Measurements from ENCODE around the gene PCDHGB6.

Gene PCDHGB6

DNA sequence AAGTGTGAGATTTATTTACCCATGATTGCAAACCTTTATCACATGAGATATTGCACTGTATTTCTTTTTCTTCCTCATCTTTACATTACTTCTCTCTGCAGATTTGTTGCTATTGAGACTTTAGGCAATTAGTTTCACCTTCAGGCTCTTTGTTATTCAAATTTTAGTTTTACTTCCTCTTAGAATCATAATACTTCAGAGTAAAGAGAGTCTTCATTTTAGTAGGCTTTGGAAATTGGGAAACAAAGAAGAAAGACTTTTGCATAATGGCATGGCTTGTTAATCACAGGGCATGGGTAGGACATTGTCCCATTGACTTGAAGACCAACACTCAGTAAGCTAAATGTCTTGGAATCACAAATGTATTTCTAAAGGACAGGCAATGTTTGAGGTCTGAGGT is 45.1 kb upstream of the PCDHGB6 start:
- TF ChIP-seq, protein P1, sequence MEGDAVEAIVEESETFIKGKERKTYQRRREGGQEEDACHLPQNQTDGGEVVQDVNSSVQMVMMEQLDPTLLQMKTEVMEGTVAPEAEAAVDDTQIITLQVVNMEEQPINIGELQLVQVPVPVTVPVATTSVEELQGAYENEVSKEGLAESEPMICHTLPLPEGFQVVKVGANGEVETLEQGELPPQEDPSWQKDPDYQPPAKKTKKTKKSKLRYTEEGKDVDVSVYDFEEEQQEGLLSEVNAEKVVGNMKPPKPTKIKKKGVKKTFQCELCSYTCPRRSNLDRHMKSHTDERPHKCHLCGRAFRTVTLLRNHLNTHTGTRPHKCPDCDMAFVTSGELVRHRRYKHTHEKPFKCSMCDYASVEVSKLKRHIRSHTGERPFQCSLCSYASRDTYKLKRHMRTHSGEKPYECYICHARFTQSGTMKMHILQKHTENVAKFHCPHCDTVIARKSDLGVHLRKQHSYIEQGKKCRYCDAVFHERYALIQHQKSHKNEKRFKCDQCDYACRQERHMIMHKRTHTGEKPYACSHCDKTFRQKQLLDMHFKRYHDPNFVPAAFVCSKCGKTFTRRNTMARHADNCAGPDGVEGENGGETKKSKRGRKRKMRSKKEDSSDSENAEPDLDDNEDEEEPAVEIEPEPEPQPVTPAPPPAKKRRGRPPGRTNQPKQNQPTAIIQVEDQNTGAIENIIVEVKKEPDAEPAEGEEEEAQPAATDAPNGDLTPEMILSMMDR (IDR thresholded peaks at IDR 0.05; ENCODE audit: insufficient read depth, low read length, poor library complexity, severe bottlenecking): no peak
- no peak for TF ChIP-seq EZH2phosphoT487 (conservative IDR thresholded peaks at IDR 0.05; ENCODE audit: low read length)
- Histone ChIP-seq H3K79me2 (ENCODE audit: insufficient read depth, low read length) (no peaks in the 10 kb centered on the region), H4K20me1 (ENCODE audit: low read depth, low read length) (no peaks in the 10 kb centered on the region), H3K27ac (ENCODE audit: low read depth, low read length) (peak overlapping the region; percentile 55), H3K36me3 (ENCODE audit: low read length) (peaks cover 10% of the 10 kb centered on the region; the same call in 1 of the 2 replicates), H2AFZ (ENCODE audit: low read depth, low read length, severe bottlenecking) (no peak overlapping the region), H3K27me3 (ENCODE audit: low read length) (no peaks in the 10 kb centered on the region), H3K4me2 (ENCODE audit: low read depth, low read length, poor library complexity, severe bottlenecking) (peak overlapping the region; percentile 61), H3K9me2 (replicated peaks; ENCODE audit: insufficient read depth, low read length) (no peaks in the 10 kb centered on the region), H3K9me3 (ENCODE audit: insufficient read depth, low read length) (peaks cover 32% of the 10 kb centered on the region; the same call in 1 of the 2 replicates), H3K9ac (ENCODE audit: low read length) (0 out of 2 replicates have a peak overlapping the region, but pooled peaks have one; percentile 5), H3K4me3 (ENCODE audit: insufficient read depth, low read length, poor library complexity, severe bottlenecking) (peak overlapping the region; percentile 36), H3F3A (ENCODE audit: insufficient read depth) (peaks cover 4% of the 10 kb centered on the region; the same call in 1 of the 2 replicates)

DNA sequence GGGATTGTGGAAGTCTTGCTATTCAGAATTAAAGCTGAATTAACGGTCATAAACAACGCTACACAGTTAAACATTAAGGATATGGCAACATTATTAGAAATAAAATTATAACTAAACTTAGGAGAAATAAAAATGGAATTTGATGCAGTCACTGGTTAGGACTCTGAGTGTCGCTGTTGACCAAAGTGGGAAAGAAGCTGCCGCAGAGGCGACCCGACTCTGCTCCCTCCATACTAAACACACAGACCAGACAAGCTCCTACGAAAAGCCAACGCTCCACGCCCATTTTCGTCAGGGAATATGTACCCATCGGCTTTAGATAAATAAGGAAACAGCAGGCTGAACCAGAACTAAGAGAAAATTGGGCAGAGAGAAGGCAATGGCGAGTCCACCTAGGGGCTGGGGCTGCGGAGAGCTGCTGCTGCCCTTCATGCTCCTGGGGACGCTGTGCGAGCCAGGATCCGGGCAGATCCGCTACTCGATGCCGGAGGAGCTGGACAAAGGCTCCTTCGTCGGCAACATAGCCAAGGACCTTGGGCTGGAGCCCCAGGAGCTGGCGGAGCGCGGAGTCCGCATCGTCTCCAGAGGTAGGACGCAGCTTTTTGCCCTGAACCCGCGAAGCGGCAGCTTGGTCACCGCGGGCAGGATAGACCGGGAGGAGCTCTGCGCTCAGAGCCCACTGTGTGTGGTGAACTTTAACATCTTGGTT is 43.7 kb upstream of the PCDHGB6 start, which contains the start of gene PCDHGA5:
Gene PCDHGA5 (plus strand): TSS at position 211 of the 709 bp plus-strand sequence. CDS start 169 bp downstream, at position 380.
- Histone ChIP-seq H4K20me1 (ENCODE audit: low read depth, low read length) (no peaks in the 10 kb centered on the region), H3K27me3 (ENCODE audit: low read length) (no peaks in the 10 kb centered on the region), H3K9me3 (ENCODE audit: insufficient read depth, low read length) (peaks cover 32% of the 10 kb centered on the region; the same call in 1 of the 2 replicates), H3K4me2 (ENCODE audit: low read depth, low read length, poor library complexity, severe bottlenecking) (peak within 1 kb of the TSS; percentile 61), H3K79me2 (ENCODE audit: insufficient read depth, low read length) (no peaks in the 10 kb centered on the region), H3K9me2 (replicated peaks; ENCODE audit: insufficient read depth, low read length) (no peaks in the 10 kb centered on the region), H3K36me3 (ENCODE audit: low read length) (peaks cover 10% of the 10 kb centered on the region; the same call in 1 of the 2 replicates), H3K4me3 (ENCODE audit: insufficient read depth, low read length, poor library complexity, severe bottlenecking) (peak within 1 kb of the TSS; percentile 36), H3K9ac (ENCODE audit: low read length) (0 out of 2 replicates have a peak within 1 kb of the TSS, but pooled peaks have one; percentile 5), H3K27ac (ENCODE audit: low read depth, low read length) (peak within 1 kb of the TSS; percentile 55), H3F3A (ENCODE audit: insufficient read depth) (peaks cover 7% of the 10 kb centered on the region; the same call in 1 of the 2 replicates), H2AFZ (ENCODE audit: low read depth, low read length, severe bottlenecking) (no peak within 1 kb of the TSS)
- TF ChIP-seq, protein P1 (IDR thresholded peaks at IDR 0.05; ENCODE audit: insufficient read depth, low read length, poor library complexity, severe bottlenecking): no peak
- no peak for TF ChIP-seq EZH2phosphoT487 (conservative IDR thresholded peaks at IDR 0.05; ENCODE audit: low read length)

DNA sequence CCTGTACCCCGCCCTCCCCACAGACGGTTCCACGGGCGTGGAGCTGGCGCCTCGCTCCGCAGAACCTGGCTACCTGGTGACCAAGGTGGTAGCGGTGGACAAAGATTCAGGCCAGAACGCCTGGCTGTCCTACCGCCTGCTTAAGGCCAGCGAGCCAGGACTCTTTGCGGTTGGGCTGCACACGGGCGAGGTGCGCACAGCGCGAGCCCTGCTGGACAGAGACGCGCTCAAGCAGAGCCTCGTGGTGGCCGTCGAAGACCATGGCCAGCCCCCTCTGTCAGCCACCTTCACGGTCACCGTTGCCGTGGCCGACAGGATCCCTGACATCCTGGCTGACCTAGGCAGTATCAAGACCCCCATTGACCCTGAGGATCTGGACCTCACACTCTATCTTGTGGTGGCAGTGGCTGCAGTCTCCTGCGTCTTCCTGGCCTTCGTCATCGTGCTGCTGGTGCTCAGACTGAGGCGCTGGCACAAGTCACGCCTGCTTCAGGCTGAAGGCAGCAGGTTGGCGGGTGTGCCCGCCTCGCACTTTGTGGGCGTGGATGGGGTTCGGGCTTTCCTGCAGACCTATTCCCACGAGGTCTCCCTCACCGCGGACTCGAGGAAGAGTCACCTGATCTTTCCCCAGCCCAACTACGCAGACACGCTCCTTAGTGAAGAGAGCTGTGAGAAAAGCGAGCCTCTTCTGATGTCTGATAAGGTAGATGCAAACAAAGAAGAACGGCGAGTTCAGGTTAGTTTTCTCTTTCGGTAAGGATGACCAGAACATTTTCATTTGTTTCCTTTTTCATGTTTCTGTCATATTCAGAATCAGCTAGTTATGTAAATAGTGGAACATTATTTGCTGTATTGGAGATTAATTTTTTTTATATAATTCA is 41.6 kb upstream of the PCDHGB6 start:
- H3K9me2 ChIP-seq (replicated peaks; ENCODE audit: insufficient read depth, low read length): no peaks in the 10 kb centered on the region
- no peak for TF ChIP-seq EZH2phosphoT487 (conservative IDR thresholded peaks at IDR 0.05; ENCODE audit: low read length)
- TF ChIP-seq, protein P1 (IDR thresholded peaks at IDR 0.05; ENCODE audit: insufficient read depth, low read length, poor library complexity, severe bottlenecking): no peak
- H3F3A ChIP-seq (ENCODE audit: insufficient read depth): peaks cover 7% of the 10 kb centered on the region; the same call in 1 of the 2 replicates
- no peaks in the 10 kb centered on the region for H4K20me1 ChIP-seq (ENCODE audit: low read depth, low read length)
- no peaks in the 10 kb centered on the region for H3K27me3 ChIP-seq (ENCODE audit: low read length)
- no peak overlapping the region for H3K9ac ChIP-seq (ENCODE audit: low read length)
- H3K27ac ChIP-seq (ENCODE audit: low read depth, low read length): no peak overlapping the region
- peaks cover 35% of the 10 kb centered on the region; the same call in 1 of the 2 replicates for H3K9me3 ChIP-seq (ENCODE audit: insufficient read depth, low read length)
- no peak overlapping the region for H2AFZ ChIP-seq (ENCODE audit: low read depth, low read length, severe bottlenecking)
- H3K36me3 ChIP-seq (ENCODE audit: low read length): peaks cover 17% of the 10 kb centered on the region; the same call in 1 of the 2 replicates
- H3K4me3 ChIP-seq (ENCODE audit: insufficient read depth, low read length, poor library complexity, severe bottlenecking): no peak overlapping the region
- H3K79me2 ChIP-seq (ENCODE audit: insufficient read depth, low read length): no peaks in the 10 kb centered on the region; the same call in 1 of the 2 replicates
- H3K4me2 ChIP-seq (ENCODE audit: low read depth, low read length, poor library complexity, severe bottlenecking): no peak overlapping the region

Measured in SU-DHL-6 (cell line).